ENCODE results near the gene TSKU.

The TSKU gene

GRCh38 chr11:76760236-76760635, 22.9 kb upstream of the TSKU start:
- TF ChIP-seq CTCF (IDR thresholded peaks at IDR 0.05; ENCODE audit: borderline replicate concordance, insufficient read depth, low read depth, low read length), result no peak
- H3K4me3 ChIP-seq (ENCODE audit: low read depth, low read length), result no peak overlapping the region

- TF ChIP-seq CTCF (IDR thresholded peaks at IDR 0.05; ENCODE audit: borderline replicate concordance, insufficient read depth, low read depth, low read length), result no peak
Measured at GRCh38 chr11:76761718-76762355, 21.3 kb upstream of the TSKU start.

GRCh38 chr11:76762356-76762752, 20.8 kb upstream of the TSKU start:
- no peak overlapping the region for H3K4me3 ChIP-seq (ENCODE audit: low read depth, low read length)
- no peak for TF ChIP-seq CTCF (IDR thresholded peaks at IDR 0.05; ENCODE audit: borderline replicate concordance, insufficient read depth, low read depth, low read length)

More at GRCh38 chr11:76761718-76762355, 21.3 kb upstream of the TSKU start:
- H3K4me3 ChIP-seq (ENCODE audit: low read depth, low read length), result no peak overlapping the region

- no peak for TF ChIP-seq CTCF (IDR thresholded peaks at IDR 0.05; ENCODE audit: borderline replicate concordance, insufficient read depth, low read depth, low read length)
- no peak overlapping the region for H3K4me3 ChIP-seq (ENCODE audit: low read depth, low read length)
Measured at GRCh38 chr11:76762867-76763572, 20.1 kb upstream of the TSKU start.

GRCh38 chr11:76763573-76764346, 19.4 kb upstream of the TSKU start:
- no peak overlapping the region for H3K4me3 ChIP-seq (ENCODE audit: low read depth, low read length)
- TF ChIP-seq CTCF (IDR thresholded peaks at IDR 0.05; ENCODE audit: borderline replicate concordance, insufficient read depth, low read depth, low read length), result no peak

- no peak overlapping the region for H3K4me3 ChIP-seq (ENCODE audit: low read depth, low read length)
- no peak for TF ChIP-seq CTCF (IDR thresholded peaks at IDR 0.05; ENCODE audit: borderline replicate concordance, insufficient read depth, low read depth, low read length)
Measured at GRCh38 chr11:76764941-76765665, 18.1 kb upstream of the TSKU start.
